Esophagus squamous epithelium (tissue), 4 donors: ENCODE measurements around the gene PUS7.

Experiments
- CTCF ChIP-seq, 6 experiments: fragments of 450-650 bp in 4 of 6; fragments of 200-600 bp in 2 of 6; sonication (generic) in 2 of 6; IDR thresholded peaks; one replicate each; pipeline ENCODE4 v1.5.1; 2016 to 2019; ENCODE audit warnings: antibody characterized with exemption in 6 of 6, mild to moderate bottlenecking in 4 of 6, moderate library complexity in 4 of 6
- POLR2A ChIP-seq, 4 donors: fragments of 450-650 bp; IDR thresholded peaks; one replicate each; pipeline ENCODE4 v1.6.1; 2017; ENCODE audit warnings: antibody characterized with exemption in 4 of 4, mild to moderate bottlenecking in 4 of 4, moderate library complexity in 3 of 4

GRCh38 chr7:105538339-105538738 lies 16.3 kb upstream of the PUS7 start:
- TF ChIP-seq CTCF (IDR thresholded peaks at IDR 0.05) (no peak), POLR2A (IDR thresholded peaks at IDR 0.05) (no peak)
